OCI-LY7 (cell line): ENCODE results near the gene PYGB. TPM values are rescaled to one million over a fixed set of nuclear protein-coding genes. Genes with fewer than 3 reads are reported as not detected.

ENCODE experiments used
- BruUV-seq: library from RNA; stranded (reverse); fragments of 400-500 nt; replicated peaks from 2 replicates; lab custom pipeline; 2021; lab: Mats Ljungman, UMichigan
- CTCF ChIA-PET: fragments of 300-600 bp; sonication (Branson Sonifier 250); formaldehyde crosslinking; loops from one replicate; lab custom pipeline; 2022; ENCODE audit warnings: antibody characterized with exemption; ENCODE audit not compliant: unreplicated experiment; lab: Charles Lee
- POLR2A ChIA-PET: fragments of 300-600 bp; sonication (Branson Sonifier 250); formaldehyde crosslinking; loops from one replicate; lab custom pipeline; 2022; ENCODE audit warnings: antibody characterized with exemption; lab: Charles Lee
- DNase-seq: peaks from one replicate; pipeline ENCODE4 v3.0.0-alpha.2; 2015; ENCODE audit warnings: low spot score
- H2AFZ ChIP-seq: fragments of 200-600 bp; sonication (generic), shearing (Covaris generic); 2 replicates; pipeline ENCODE4 v1.6.1; 2014; ENCODE audit warnings: mild to moderate bottlenecking, antibody characterized with exemption, low read length, moderate library complexity
- H3K27ac ChIP-seq: fragments of 200-600 bp; sonication (generic); 2 replicates; pipeline ENCODE4 v1.5.1; 2014; ENCODE audit warnings: mixed run types, low read depth, mild to moderate bottlenecking, moderate library complexity, low read length, inconsistent platforms; ENCODE audit not compliant: poor library complexity, severe bottlenecking
- H3K36me3 ChIP-seq: fragments of 200-600 bp; sonication (generic); 2 replicates; pipeline ENCODE4 v1.6.1; 2014; ENCODE audit warnings: mild to moderate bottlenecking, antibody characterized with exemption, low read length, moderate library complexity, mixed read lengths; ENCODE audit not compliant: insufficient read depth
- H3K4me1 ChIP-seq: fragments of 200-600 bp; sonication (generic); 2 replicates; pipeline ENCODE4 v1.5.1; 2014; ENCODE audit warnings: mild to moderate bottlenecking, low read length; ENCODE audit not compliant: insufficient read depth, poor library complexity, severe bottlenecking
- H3K4me2 ChIP-seq: fragments of 200-600 bp; sonication (generic); 2 replicates; pipeline ENCODE4 v1.6.1; 2014; ENCODE audit warnings: mild to moderate bottlenecking, low read length
- H3K4me3 ChIP-seq: fragments of 200-600 bp; sonication (generic); 2 replicates; pipeline ENCODE4 v1.5.1; 2014; ENCODE audit warnings: mild to moderate bottlenecking, low read depth, low read length; ENCODE audit not compliant: poor library complexity, severe bottlenecking
- H3K79me2 ChIP-seq: fragments of 200-600 bp; sonication (generic); 2 replicates; pipeline ENCODE4 v1.6.1; 2016; ENCODE audit warnings: low read depth, mild to moderate bottlenecking, low read length, moderate library complexity, mixed read lengths; ENCODE audit not compliant: insufficient read depth
- H3K9me2 ChIP-seq: fragments of 200-600 bp; sonication (generic); 2 replicates; pipeline ENCODE4 v1.6.1; 2016; ENCODE audit warnings: mild to moderate bottlenecking, low read length, mixed read lengths; ENCODE audit not compliant: insufficient read depth
- H3K9me3 ChIP-seq: fragments of 200-600 bp; sonication (generic); 2 replicates; pipeline ENCODE4 v1.6.1; 2014; ENCODE audit warnings: mild to moderate bottlenecking, mixed run types, low read length, mixed read lengths
- H4K20me1 ChIP-seq: fragments of 200-600 bp; sonication (generic); 2 replicates; pipeline ENCODE4 v1.6.1; 2014; ENCODE audit warnings: mild to moderate bottlenecking, antibody characterized with exemption, low read length, moderate library complexity, mixed read lengths; ENCODE audit not compliant: insufficient read depth
- CTCF ChIP-seq: fragments of 200-600 bp; sonication (generic); conservative IDR thresholded peaks from 2 replicates; pipeline ENCODE4 v1.5.1; 2014; ENCODE audit warnings: mild to moderate bottlenecking, antibody characterized with exemption, low read length, moderate library complexity, mixed read lengths
- EZH2phosphoT487 ChIP-seq: fragments of 200-600 bp; sonication (generic); IDR thresholded peaks from 2 replicates; pipeline ENCODE4 v1.6.1; 2018; ENCODE audit warnings: low read depth, borderline replicate concordance, mild to moderate bottlenecking, mixed run types, antibody characterized with exemption, low read length, moderate library complexity, mixed read lengths
- intact Hi-C: fragments of 100-400 bp; cut with micrococcal nuclease; formaldehyde crosslinking; loops from one replicate; pipeline ENCODE4 v1.10.0; 2022; ENCODE audit not compliant: unreplicated experiment
- total RNA-seq, 2 experiments: library from RNA; depleted of rRNA in 1 of 2; stranded (reverse); fragments of >200 nt in 1 of 2; shearing (Covaris generic) in 1 of 2; gene quantifications; 2 replicates each; pipeline ENCODE4 v1.2.3, GENCODE V29; 2014 to 2022

PYGB gene
- total RNA-seq, 2 experiments from 2014 or later = 4.9 to 7.0 TPM

- no peak for DNase-seq
- Histone ChIP-seq H4K20me1 (no peaks in the 10 kb centered on the region), H3K9me3 (no peaks in the 10 kb centered on the region), H3K9me2 (no peaks in the 10 kb centered on the region), H3K27ac (peak overlapping the region; percentile 86), H3K79me2 (no peaks in the 10 kb centered on the region), H3K4me3 (no peak overlapping the region), H3K36me3 (no peaks in the 10 kb centered on the region), H2AFZ (no peak overlapping the region), H3K4me1 (peaks cover 38% of the 10 kb centered on the region), H3K4me2 (peak overlapping the region; percentile 79)
- POLR2A ChIA-PET = no interaction called here
- BruUV-seq = no TSS peak
- CTCF ChIA-PET = no interaction called here
- TF ChIP-seq EZH2phosphoT487 (no peak), CTCF (no peak)
- intact Hi-C loops = loop anchor here (1.0 to 2.0 kb wide), 2 partner anchors 37 to 73 kb away; partner anchors contain the start of gene ABHD12
These were observed 69.6 kb downstream of the PYGB start for GRCh38 chr20:25317351-25318075.

- intact Hi-C loops = loop anchor here (1.0 to 2.0 kb wide), 2 partner anchors 38 to 72 kb away; partner anchors contain the start of gene ABHD12
- TF ChIP-seq EZH2phosphoT487 (no peak), CTCF (no peak; the same call in 1 of the 2 replicates)
- Histone ChIP-seq H3K4me2 (peak overlapping the region; percentile 79), H3K9me3 (no peaks in the 10 kb centered on the region), H4K20me1 (no peaks in the 10 kb centered on the region), H2AFZ (peak overlapping the region; percentile 68), H3K4me3 (peak overlapping the region; percentile 48), H3K79me2 (no peaks in the 10 kb centered on the region), H3K9me2 (no peaks in the 10 kb centered on the region), H3K27ac (peak overlapping the region; percentile 86), H3K36me3 (no peaks in the 10 kb centered on the region), H3K4me1 (peaks cover 38% of the 10 kb centered on the region)
- no TSS peak for BruUV-seq
- peak; percentile 93 for DNase-seq
- ChIA-PET CTCF (interaction anchor here (0.7 to 0.9 kb wide), 2 partner anchors 22 to 26 kb away, joined by 3 to 4 read pairs; no protein-coding TSS in a partner anchor), POLR2A (interaction anchor here (0.6 to 2.0 kb wide), 4 partner anchors 24 to 78 kb away, joined by 3 to 5 read pairs (median 4); partner anchors contain the start of gene ABHD12)
These were observed 70.8 kb downstream of the PYGB start for GRCh38 chr20:25318471-25319240.
